Vagina (tissue), 2 donors: ENCODE measurements around the gene CKS1B. TPM values are rescaled to one million over a fixed set of nuclear protein-coding genes. Genes with fewer than 3 reads are reported as not detected.

Experiments used
- DNase-seq, 2 donors: peaks; one replicate each; pipeline ENCODE4 v3.0.0-alpha.2; 2017; ENCODE audit errors: extremely low spot score in 2 of 2
- H3K27ac ChIP-seq: fragments of 200-600 bp; sonication (generic); one replicate; pipeline ENCODE4 v1.5.1; 2019
- H3K27me3 ChIP-seq: fragments of 200-600 bp; sonication (generic); one replicate; pipeline ENCODE4 v1.5.1; 2019
- H3K36me3 ChIP-seq, 2 donors: fragments of 200-600 bp; sonication (generic); one replicate each; pipeline ENCODE4 v1.5.1; 2017 to 2019
- H3K4me1 ChIP-seq: fragments of 200-600 bp; sonication (generic); one replicate; pipeline ENCODE4 v1.5.1; 2019
- H3K4me3 ChIP-seq, 2 donors: fragments of 200-600 bp; sonication (generic); 1 replicate in 1 of 2; 2 replicates in 1 of 2; pipeline ENCODE4 v1.5.1; 2016 to 2019
- H3K9me3 ChIP-seq: fragments of 200-600 bp; sonication (generic); one replicate; pipeline ENCODE4 v1.5.1; 2019
- POLR2A ChIP-seq, 2 donors: fragments of 450-650 bp; IDR thresholded peaks; one replicate each; pipeline ENCODE4 v1.6.1; 2017; ENCODE audit warnings: antibody characterized with exemption in 2 of 2, mild to moderate bottlenecking in 2 of 2, moderate library complexity in 2 of 2
- POLR2AphosphoS5 ChIP-seq, 2 donors: sonication (generic); formaldehyde crosslinking; IDR thresholded peaks; one replicate each; pipeline ENCODE4 v1.9.0; 2017; ENCODE audit warnings: antibody characterized with exemption in 2 of 2, mild to moderate bottlenecking in 2 of 2, low read depth in 1 of 2; ENCODE audit not compliant: insufficient read depth in 1 of 2
- intact Hi-C: fragments of 100-400 bp; cut with DNase I; formaldehyde crosslinking; loops from one replicate; pipeline ENCODE4 v1.15.1; 2023
- total RNA-seq: library from RNA; depleted of rRNA; stranded (reverse); fragments of >200 nt; gene quantifications from one replicate; pipeline ENCODE4 v1.2.3, GENCODE V29; 2016
- TF ChIP-seq, protein P1 (sequence below), 3 experiments: fragments of 450-650 bp in 2 of 3; fragments of 200-600 bp in 1 of 3; sonication (generic) in 1 of 3; IDR thresholded peaks; one replicate each; pipeline ENCODE4 v1.5.1; 2017 to 2019; ENCODE audit warnings: antibody characterized with exemption in 3 of 3, mild to moderate bottlenecking in 2 of 3, moderate library complexity in 2 of 3

The CKS1B gene
- total RNA-seq, 1 donor from 2014 or later, result 30.4 TPM

DNA sequence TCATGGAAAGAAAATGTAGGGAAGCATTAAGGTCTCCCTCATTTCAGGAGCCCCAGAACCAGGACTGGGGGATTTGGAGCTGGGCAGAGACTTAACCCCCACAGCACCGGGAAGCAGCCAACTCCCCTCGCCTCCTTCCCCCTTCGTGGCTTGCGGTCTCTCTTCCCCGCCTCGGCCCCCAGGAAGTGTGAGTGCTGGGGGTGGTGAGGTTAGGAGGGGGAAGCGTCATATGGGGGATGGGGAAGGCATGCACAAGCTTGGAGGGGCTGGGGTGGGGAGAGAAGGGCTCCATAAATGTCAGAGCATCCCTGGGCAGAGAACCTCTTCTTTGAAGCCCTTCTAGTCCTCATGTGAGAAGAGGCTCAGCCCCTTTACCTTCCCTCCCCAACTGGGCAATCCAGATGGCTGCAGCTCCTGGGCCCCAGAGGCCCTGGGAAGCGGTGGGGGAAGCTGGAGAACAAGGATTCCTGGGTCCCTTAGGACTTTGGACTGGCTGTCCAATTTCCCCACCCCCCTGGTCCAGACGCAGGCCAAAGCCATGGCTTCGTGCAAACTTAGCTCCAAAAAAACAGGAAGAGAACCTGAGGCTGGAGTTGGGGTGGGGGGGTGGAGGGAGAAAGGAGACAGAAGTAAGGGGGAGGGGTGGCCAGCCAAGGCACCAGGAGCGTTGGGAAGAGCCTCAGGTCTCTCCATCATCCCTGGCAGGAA lies 35.9 kb downstream of the CKS1B start:
- intact Hi-C loops, result no loop called here
- peak overlapping the region; percentile 99 for H3K27ac ChIP-seq
- H3K4me3 ChIP-seq, result peak overlapping the region in 1 of 2 donors; percentile 42
- DNase-seq, result no peak
- H3K4me1 ChIP-seq, result peaks cover 90% of the 10 kb centered on the region
- peaks cover 0 to 12% of the 10 kb centered on the region in 2 donors for H3K36me3 ChIP-seq
- no peaks in the 10 kb centered on the region for H3K9me3 ChIP-seq
- TF ChIP-seq POLR2AphosphoS5 (IDR thresholded peaks at IDR 0.05; ENCODE audit: insufficient read depth in 1 of 2, low read depth in 1 of 2) (no peak), POLR2A (IDR thresholded peaks at IDR 0.05) (no peak)
- TF ChIP-seq, protein P1, sequence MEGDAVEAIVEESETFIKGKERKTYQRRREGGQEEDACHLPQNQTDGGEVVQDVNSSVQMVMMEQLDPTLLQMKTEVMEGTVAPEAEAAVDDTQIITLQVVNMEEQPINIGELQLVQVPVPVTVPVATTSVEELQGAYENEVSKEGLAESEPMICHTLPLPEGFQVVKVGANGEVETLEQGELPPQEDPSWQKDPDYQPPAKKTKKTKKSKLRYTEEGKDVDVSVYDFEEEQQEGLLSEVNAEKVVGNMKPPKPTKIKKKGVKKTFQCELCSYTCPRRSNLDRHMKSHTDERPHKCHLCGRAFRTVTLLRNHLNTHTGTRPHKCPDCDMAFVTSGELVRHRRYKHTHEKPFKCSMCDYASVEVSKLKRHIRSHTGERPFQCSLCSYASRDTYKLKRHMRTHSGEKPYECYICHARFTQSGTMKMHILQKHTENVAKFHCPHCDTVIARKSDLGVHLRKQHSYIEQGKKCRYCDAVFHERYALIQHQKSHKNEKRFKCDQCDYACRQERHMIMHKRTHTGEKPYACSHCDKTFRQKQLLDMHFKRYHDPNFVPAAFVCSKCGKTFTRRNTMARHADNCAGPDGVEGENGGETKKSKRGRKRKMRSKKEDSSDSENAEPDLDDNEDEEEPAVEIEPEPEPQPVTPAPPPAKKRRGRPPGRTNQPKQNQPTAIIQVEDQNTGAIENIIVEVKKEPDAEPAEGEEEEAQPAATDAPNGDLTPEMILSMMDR (IDR thresholded peaks at IDR 0.05), result no peak
- no peaks in the 10 kb centered on the region for H3K27me3 ChIP-seq

DNA sequence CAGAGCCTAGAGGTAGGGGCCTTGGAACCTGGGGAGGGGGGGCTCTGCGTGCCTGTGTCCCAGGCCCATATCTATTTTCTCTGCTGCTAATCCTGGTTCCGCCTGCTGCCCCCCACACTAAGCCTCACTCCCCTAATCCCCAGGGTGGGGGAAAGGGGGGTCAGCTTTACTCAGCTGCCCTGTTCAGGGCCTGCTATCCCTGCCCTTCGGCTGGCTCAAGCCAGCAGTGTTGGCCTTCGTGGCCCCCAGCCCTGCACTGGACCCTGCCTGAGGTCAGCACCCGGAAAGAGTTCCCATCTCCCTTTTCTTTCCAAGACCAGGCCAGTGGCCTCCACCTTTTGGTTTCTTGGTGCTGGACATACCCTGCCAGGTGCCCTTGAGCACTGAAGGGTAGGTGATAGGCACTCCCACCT lies 36.5 kb downstream of the CKS1B start:
- H3K36me3 ChIP-seq, result peaks cover 0 to 12% of the 10 kb centered on the region in 2 donors
- intact Hi-C loops, result no loop called here
- peak overlapping the region; percentile 99 for H3K27ac ChIP-seq
- H3K4me1 ChIP-seq, result peaks cover 90% of the 10 kb centered on the region
- H3K4me3 ChIP-seq, result peak overlapping the region in 1 of 2 donors; percentile 10
- H3K9me3 ChIP-seq, result no peaks in the 10 kb centered on the region
- TF ChIP-seq POLR2A (IDR thresholded peaks at IDR 0.05) (no peak), POLR2AphosphoS5 (IDR thresholded peaks at IDR 0.05; ENCODE audit: insufficient read depth in 1 of 2, low read depth in 1 of 2) (no peak)
- TF ChIP-seq, protein P1 (IDR thresholded peaks at IDR 0.05), result no peak
- H3K27me3 ChIP-seq, result no peaks in the 10 kb centered on the region
- DNase-seq, result no peak

DNA sequence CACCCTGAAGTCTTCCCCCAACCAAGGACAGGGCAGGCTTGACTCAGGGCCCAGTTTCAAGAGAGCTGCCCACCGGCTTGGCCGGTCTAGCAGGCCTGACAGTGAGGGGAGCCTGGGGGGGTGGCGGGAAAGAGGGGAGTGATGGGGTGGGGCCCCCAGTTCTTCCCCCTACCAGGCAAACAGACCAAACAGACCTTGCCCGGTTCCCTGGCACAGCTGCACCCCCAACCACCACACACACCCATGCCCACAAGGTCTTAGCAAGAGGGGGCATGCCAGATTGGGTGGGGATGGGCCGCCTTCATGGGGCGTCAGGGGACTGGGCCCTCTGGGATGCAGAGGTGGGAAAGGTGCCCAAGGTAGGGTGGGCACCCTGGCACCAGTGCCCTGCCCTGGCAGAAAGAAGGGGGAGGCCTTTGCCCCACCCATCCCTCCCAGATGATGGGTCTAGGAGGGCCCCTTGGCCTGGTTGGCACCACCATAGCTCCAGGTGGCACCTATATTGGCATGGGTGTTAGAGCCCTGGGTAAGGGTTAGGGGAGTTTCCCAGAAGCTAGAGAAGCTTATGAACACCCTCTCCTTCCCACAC lies 37.0 kb downstream of the CKS1B start:
- no peaks in the 10 kb centered on the region for H3K27me3 ChIP-seq
- peaks cover 0 to 12% of the 10 kb centered on the region in 2 donors for H3K36me3 ChIP-seq
- DNase-seq, result peak in 1 of 2 donors; percentile 92
- intact Hi-C loops, result no loop called here
- H3K9me3 ChIP-seq, result no peaks in the 10 kb centered on the region
- peak overlapping the region in 1 of 2 donors; percentile 10 for H3K4me3 ChIP-seq
- TF ChIP-seq POLR2A (IDR thresholded peaks at IDR 0.05) (no peak), POLR2AphosphoS5 (IDR thresholded peaks at IDR 0.05; ENCODE audit: insufficient read depth in 1 of 2, low read depth in 1 of 2) (no peak)
- TF ChIP-seq, protein P1 (IDR thresholded peaks at IDR 0.05), result no peak
- H3K4me1 ChIP-seq, result peaks cover 90% of the 10 kb centered on the region
- peak overlapping the region; percentile 99 for H3K27ac ChIP-seq

DNA sequence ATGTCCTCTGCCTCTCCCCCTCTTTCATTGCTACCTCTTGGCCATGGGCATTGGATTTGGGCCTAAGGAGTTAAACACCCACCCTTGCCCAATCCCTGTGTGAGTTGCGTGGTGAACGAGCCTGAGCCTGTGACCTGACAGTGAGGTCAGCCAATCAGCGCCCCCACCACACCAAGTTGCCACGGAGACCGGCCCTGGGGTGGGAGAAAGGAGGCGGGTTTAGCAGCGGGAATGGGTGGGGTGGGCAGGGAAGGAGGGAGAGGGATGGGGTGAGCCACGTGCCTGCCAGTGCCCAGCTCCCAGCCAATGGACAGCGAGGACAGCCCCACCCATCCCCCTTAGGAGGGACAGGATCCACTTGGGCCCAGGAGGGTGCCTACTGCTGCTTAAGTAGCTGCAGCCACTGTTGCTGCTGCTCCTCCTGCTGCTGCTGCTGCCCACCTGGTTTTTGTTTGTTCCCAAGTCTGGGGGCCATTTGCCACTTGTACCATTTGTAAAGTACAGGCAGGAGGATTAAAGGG lies 37.6 kb downstream of the CKS1B start:
- H3K4me1 ChIP-seq, result peaks cover 90% of the 10 kb centered on the region
- peak overlapping the region; percentile 99 for H3K27ac ChIP-seq
- no peaks in the 10 kb centered on the region for H3K27me3 ChIP-seq
- TF ChIP-seq POLR2AphosphoS5 (IDR thresholded peaks at IDR 0.05; ENCODE audit: insufficient read depth in 1 of 2, low read depth in 1 of 2) (peak in 1 of 2 donors; percentile 64), POLR2A (IDR thresholded peaks at IDR 0.05) (peak in 1 of 2 donors; percentile 15)
- TF ChIP-seq, protein P1 (IDR thresholded peaks at IDR 0.05), result no peak
- DNase-seq, result peak in 1 of 2 donors; percentile 98
- intact Hi-C loops, result no loop called here
- H3K9me3 ChIP-seq, result no peaks in the 10 kb centered on the region
- peaks cover 0 to 12% of the 10 kb centered on the region in 2 donors for H3K36me3 ChIP-seq
- H3K4me3 ChIP-seq, result peak overlapping the region in 1 of 2 donors; percentile 17
